D721Med (cell line): Measurements from ENCODE around the gene ABCD3.

ENCODE experiments used
- DNase-seq: peaks from one replicate; pipeline ENCODE4 v3.0.0; 2011; ENCODE audit warnings: low spot score; ENCODE audit not compliant: insufficient read length
- FAIRE-seq: peaks from 2 replicates; lab custom pipeline; 2011; peaks lifted over from hg19 to GRCh38; lab: Jason Lieb, UNC
- CTCF ChIP-seq: IDR thresholded peaks from 2 replicates; pipeline ENCODE4 v1.5.1; 2012; ENCODE audit warnings: mild to moderate bottlenecking, control low read depth; ENCODE audit not compliant: insufficient read depth; ENCODE audit errors: missing control alignments

Gene ABCD3

GRCh38 chr1:94481473-94481933, 63.3 kb downstream of the ABCD3 start:
- FAIRE-seq (no peak), DNase-seq (peak; percentile 13)
- TF ChIP-seq CTCF = peak; percentile 88

GRCh38 chr1:94486990-94487389, 68.8 kb downstream of the ABCD3 start:
- FAIRE-seq (no peak), DNase-seq (no peak)
- TF ChIP-seq CTCF = no peak

GRCh38 chr1:94490556-94490955, 72.4 kb downstream of the ABCD3 start:
- FAIRE-seq (no peak), DNase-seq (no peak)
- TF ChIP-seq CTCF = no peak

GRCh38 chr1:94496076-94496755, 78.0 kb downstream of the ABCD3 start:
- no peak for TF ChIP-seq CTCF
- no peak for FAIRE-seq
- no peak for DNase-seq

GRCh38 chr1:94501426-94501825, 83.2 kb downstream of the ABCD3 start:
- no peak for TF ChIP-seq CTCF
- DNase-seq (no peak), FAIRE-seq (no peak)

GRCh38 chr1:94501935-94502334, 83.7 kb downstream of the ABCD3 start:
- FAIRE-seq = no peak
- DNase-seq = no peak
- TF ChIP-seq CTCF = no peak

GRCh38 chr1:94503153-94503552, 85.0 kb downstream of the ABCD3 start:
- FAIRE-seq = no peak
- TF ChIP-seq CTCF = no peak
- no peak for DNase-seq
